Cardiac muscle cell (in vitro differentiated cells and primary cell): ENCODE results near the gene CDH5. TPM values are rescaled to one million over a fixed set of nuclear protein-coding genes. Genes with fewer than 3 reads are reported as not detected.
"Not testable (repeated sequence)": the region's sequence is repeated elsewhere in the genome, so short reads cannot be mapped to it uniquely, and the experiment has no call there.

ENCODE experiments used
- DNase-seq, 2 donors: peaks; one replicate each; pipeline versions ENCODE4 v3.0.0 to v3.0.0-alpha.2; 2010 to 2017; ENCODE audit warnings: low read depth in 1 of 2, low spot score in 1 of 2
- H3K27ac ChIP-seq: fragments of 200-600 bp; sonication (generic); 2 replicates; pipeline ENCODE4 v1.5.1; 2016
- H3K27me3 ChIP-seq: fragments of 200-600 bp; sonication (generic); 2 replicates; pipeline ENCODE4 v1.6.0; 2016; ENCODE audit warnings: control low read depth
- H3K36me3 ChIP-seq: fragments of 200-600 bp; sonication (generic); 2 replicates; pipeline ENCODE4 v1.5.1; 2016; ENCODE audit warnings: control low read depth
- H3K4me1 ChIP-seq: fragments of 200-600 bp; sonication (generic); 2 replicates; pipeline ENCODE4 v1.8.1; 2017; ENCODE audit warnings: low read depth, mild to moderate bottlenecking, mixed run types
- H3K4me3 ChIP-seq: fragments of 200-600 bp; sonication (generic); 2 replicates; pipeline ENCODE4 v1.5.1; 2016; ENCODE audit warnings: mild to moderate bottlenecking
- H3K9me3 ChIP-seq: fragments of 200-600 bp; sonication (generic); 2 replicates; pipeline ENCODE4 v1.5.1; 2017; ENCODE audit warnings: low read depth, mild to moderate bottlenecking, control low read depth
- polyA plus RNA-seq: library from polyadenylated mRNA; unstranded; fragments of >200 nt; fragmentation: Nextera tagmentation; extraction: Ambion mirVana; gene quantifications from 2 replicates; pipeline ENCODE4 v1.2.1, GENCODE V29; 2016
- total RNA-seq: library from RNA; depleted of rRNA; stranded (reverse); fragments of >200 nt; gene quantifications from 2 replicates; pipeline ENCODE4 v1.2.3, GENCODE V29; 2016
- TF ChIP-seq, protein P1 (sequence below): IDR thresholded peaks from 2 replicates; pipeline ENCODE4 v1.5.1; 2012; ENCODE audit warnings: low read depth, mild to moderate bottlenecking, low read length

CDH5 gene
- total and polyA plus RNA-seq, 2 experiments from 2014 or later: 1.1 to 4.1 TPM

DNA sequence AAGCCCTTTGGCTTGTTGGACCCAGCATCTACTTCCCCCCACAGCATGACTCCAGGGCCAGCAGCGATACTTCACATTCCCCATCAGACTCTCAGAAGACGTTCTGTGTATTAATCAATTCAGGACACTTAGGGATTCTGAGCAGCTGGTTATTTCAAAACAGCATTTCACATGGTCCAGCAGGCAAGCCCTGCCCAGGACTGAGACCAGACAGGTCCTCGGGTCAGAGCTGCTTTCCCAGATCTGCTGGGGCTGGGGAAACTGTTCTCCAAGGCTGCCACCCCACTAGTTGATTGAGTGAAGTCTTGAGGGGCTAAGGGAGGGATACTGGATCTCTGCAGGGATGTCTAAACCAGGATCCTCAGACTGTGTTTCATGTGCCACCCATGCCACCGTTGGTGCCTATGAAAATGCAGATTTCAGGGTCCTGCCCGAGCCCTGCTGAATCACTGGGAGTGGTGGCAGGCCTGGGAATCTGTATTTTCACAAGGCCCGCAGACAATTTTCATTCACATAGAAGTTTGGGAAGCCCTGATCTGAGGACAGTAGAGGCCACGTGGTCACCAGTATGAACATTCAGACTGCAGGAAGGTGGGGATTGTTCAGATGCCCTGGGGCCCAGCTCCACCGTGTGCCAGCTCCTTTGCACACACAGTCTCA is 40.6 kb upstream of the CDH5 start:
- H3K36me3 ChIP-seq: no peaks in the 10 kb centered on the region
- no peaks in the 10 kb centered on the region for H3K4me1 ChIP-seq
- TF ChIP-seq, protein P1, sequence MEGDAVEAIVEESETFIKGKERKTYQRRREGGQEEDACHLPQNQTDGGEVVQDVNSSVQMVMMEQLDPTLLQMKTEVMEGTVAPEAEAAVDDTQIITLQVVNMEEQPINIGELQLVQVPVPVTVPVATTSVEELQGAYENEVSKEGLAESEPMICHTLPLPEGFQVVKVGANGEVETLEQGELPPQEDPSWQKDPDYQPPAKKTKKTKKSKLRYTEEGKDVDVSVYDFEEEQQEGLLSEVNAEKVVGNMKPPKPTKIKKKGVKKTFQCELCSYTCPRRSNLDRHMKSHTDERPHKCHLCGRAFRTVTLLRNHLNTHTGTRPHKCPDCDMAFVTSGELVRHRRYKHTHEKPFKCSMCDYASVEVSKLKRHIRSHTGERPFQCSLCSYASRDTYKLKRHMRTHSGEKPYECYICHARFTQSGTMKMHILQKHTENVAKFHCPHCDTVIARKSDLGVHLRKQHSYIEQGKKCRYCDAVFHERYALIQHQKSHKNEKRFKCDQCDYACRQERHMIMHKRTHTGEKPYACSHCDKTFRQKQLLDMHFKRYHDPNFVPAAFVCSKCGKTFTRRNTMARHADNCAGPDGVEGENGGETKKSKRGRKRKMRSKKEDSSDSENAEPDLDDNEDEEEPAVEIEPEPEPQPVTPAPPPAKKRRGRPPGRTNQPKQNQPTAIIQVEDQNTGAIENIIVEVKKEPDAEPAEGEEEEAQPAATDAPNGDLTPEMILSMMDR: no peak
- H3K27me3 ChIP-seq: peaks cover 15% of the 10 kb centered on the region
- no peak overlapping the region for H3K4me3 ChIP-seq
- no peak for DNase-seq
- H3K27ac ChIP-seq: no peak overlapping the region
- no peaks in the 10 kb centered on the region for H3K9me3 ChIP-seq

DNA sequence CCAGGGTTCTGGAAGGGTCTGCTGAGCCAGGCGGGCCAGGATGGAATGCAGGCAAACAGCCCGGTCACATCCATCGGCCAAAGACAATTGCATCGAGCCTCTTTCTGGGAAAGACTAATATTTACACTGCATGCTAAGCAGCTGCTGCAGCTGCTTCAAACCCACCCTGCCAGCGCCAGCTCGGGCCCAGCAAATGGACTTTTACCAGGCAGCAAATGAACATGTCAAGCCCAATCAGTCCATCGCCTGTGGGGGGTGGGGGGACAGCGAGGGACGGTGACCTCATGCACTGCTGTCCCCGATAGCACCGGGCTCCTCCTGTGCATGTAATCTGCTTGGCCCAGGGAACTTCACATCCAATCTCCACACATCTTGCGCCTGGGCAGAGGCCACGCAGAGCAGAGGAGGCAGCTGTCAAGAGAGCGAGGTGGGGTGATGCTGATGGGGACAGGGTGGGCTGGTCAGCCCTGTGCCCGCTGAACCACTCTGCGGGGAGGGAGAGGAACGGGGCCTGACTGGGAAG is 39.4 kb upstream of the CDH5 start:
- Histone ChIP-seq H3K27me3 (peaks cover 4% of the 10 kb centered on the region), H3K4me3 (no peak overlapping the region), H3K36me3 (no peaks in the 10 kb centered on the region), H3K4me1 (no peaks in the 10 kb centered on the region), H3K27ac (no peak overlapping the region), H3K9me3 (no peaks in the 10 kb centered on the region)
- TF ChIP-seq, protein P1: no peak
- no peak for DNase-seq

DNA sequence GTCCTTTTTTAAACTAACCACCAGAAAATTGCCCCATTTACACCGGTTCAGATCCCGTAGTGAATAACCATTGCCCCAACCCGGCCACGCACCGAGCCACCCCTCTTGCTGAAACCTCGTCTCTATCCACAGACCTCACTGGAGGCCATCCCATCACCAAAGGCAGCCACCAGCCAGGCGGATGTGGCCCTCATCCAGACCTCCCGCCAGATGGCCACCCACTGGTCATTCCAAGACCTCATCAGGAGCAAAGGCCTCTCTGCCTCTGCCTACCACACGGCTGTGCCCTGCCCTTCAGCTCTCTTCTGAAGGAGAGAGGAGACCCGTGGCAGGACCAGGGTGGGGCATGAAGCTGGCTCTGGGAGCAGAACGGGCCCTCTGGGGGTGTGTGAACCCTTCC is 38.2 kb upstream of the CDH5 start:
- Histone ChIP-seq H3K9me3 (no peaks in the 10 kb centered on the region), H3K36me3 (no peaks in the 10 kb centered on the region), H3K4me3 (no peak overlapping the region), H3K4me1 (no peaks in the 10 kb centered on the region), H3K27me3 (no peaks in the 10 kb centered on the region), H3K27ac (no peak overlapping the region)
- TF ChIP-seq, protein P1: no peak
- no peak for DNase-seq

DNA sequence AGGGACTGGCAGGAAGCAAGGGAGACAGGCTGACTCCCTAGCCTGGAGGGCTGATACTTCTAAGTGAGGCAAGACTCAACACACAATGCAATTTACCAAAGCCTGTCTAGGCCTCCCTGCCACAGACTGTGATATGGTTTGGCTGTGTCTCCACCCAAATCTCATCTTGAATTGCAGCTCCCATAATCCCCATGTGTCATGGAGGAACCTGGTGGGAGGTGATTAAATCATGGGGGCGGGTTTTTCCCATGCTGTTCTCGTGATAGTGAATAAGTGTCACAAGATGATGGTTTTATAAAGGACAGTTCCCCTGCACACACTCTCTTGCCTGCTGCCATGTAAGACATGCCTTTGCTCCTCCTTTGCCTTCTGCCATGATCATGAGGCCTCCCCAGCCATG is 35.0 kb upstream of the CDH5 start:
- DNase-seq, H3K9me3 ChIP-seq, H3K27me3 ChIP-seq, H3K36me3 ChIP-seq, H3K4me1 ChIP-seq, H3K27ac ChIP-seq, H3K4me3 ChIP-seq: not testable (repeated sequence)

DNA sequence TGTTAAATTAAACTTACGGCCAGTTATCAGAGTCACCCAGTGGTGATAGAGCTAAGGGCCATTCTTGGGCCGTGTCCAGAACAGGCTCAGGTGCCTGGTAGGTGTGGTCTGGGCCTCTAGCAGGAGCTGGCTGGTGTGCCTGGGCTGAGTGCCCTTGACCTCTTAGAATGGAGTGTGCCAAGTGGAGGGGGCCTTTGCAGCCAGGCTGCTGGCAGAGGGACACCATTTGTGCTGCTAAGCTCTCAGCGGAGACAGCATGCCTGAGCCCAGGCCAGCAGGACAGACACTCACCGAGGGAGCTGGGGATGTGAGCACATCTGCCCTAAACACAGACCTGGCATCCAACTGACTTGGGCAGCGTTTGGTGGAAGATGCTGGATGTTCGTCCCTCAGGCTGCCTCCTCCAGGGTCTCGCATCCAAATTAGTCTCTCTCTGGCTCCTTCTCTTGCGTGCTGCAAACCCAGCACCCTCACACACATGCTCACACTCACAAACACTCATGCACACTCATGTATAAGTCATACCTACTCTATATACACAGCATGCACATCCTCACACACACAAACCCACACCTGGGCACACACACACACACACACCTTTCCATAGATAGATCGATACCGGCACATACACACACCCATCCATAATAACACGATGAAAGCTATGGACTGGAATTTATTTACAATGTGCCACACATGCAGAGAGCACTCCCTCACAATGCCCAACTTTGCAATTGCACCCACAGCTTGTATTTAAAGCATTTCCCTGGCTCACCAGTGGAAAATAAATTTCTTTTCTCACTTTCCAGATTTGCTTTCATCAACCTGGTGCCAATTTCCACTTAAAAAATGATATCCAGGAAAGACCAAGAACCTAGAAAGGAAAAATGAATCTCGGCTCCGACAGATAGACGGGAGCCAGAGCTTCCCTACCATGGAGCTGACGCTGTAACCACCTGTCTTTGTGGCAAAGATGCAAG is 33.6 kb upstream of the CDH5 start:
- no peak overlapping the region for H3K27ac ChIP-seq
- H3K4me1 ChIP-seq: no peaks in the 10 kb centered on the region
- H3K36me3 ChIP-seq: no peaks in the 10 kb centered on the region
- no peak for DNase-seq
- TF ChIP-seq, protein P1: no peak
- peaks cover 3% of the 10 kb centered on the region for H3K27me3 ChIP-seq
- H3K9me3 ChIP-seq: no peaks in the 10 kb centered on the region
- H3K4me3 ChIP-seq: no peak overlapping the region
